ENCODE results near the gene VPS41.
"Not testable (repeated sequence)": the region's sequence is repeated elsewhere in the genome, so short reads cannot be mapped to it uniquely, and the experiment has no call there.

VPS41 gene

DNA sequence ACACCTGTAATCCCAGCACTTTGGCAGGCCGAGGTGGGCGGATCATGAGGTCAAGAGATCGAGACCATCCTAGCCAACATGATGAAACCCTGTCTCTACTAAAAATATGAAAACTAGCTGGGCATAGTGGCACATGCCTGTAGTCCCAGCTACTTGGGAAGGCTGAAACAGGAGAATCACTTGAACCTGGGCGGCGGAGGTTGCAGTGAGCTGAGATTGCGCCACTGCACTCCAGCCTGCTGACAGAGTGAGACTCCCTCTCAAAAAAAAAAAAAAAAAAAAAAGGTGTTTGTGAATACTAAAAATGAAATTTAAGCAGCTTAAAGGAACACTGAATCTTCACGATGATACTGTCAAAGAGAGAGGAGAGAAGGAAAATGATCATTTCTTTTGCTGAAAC lies 54.0 kb downstream of the VPS41 start:
- not testable (repeated sequence) for DNase-seq (ENCODE audit: low spot score)

DNA sequence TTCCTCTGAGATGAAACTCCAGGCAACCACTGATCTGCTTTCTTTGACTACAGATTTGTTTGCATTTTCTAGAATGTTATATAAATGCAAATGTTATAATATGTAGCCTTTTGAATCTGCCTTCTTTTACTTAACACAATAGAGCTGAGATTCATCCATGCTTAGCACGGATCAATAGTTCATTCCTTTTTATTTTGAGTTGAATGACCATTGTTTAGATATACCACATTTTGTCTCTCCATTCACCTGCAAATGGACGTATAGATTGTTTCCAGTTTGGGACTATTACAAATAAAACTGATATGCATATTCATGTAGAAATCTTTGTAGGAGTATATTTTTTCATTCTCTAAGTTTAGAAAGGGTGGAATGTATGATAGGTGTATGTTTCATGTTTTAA lies 57.7 kb downstream of the VPS41 start:
- no peak for DNase-seq (ENCODE audit: low spot score)

DNA sequence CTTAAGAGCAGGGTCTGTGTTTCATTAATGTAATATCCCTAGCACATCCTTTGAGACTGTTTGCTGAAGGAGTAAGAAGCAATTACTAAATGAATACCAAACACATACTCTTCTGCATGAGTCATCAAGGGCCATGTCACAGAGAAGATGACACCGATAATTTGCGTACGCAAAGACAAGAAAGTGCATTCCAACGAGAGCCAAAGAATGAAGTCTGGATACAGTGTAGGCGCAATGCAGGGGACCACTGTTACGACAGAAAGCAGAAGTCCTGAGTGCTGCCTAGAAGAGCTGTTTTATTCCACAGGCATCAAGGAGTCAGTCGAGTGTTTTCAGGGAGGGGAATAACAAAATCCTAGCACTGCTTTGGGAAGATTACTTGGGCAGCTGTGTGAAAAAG lies 62.7 kb downstream of the VPS41 start:
- no peak for DNase-seq (ENCODE audit: low spot score)

DNA sequence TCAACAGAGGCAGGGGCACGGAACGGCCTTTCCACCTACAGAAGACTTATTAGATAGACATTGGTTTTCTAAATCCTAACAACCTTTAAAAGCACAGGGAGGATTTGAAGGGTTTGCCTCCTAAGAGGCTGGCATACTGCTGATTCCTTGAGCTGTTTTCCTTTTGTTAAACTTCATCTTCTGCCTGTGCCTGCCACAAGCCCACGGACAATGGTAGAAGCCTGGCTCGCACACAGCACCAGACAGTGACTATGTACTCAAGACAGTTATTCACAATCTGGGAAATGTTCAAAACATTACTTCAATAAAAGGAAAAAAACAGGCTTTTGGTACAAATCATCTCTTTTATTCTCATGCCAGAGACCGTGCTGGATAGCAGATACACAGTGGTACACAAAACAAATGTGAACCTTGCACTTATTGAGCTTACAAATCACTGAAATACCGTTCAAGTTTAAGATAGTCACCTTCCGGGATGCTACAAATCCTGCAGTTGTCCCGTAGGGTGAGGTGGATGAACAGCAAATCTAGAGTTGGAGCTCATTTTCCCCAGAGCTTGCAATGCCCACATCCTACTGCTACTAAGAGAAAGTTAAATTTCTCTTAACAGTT lies 63.9 kb downstream of the VPS41 start:
- no peak for DNase-seq (ENCODE audit: low spot score)

DNA sequence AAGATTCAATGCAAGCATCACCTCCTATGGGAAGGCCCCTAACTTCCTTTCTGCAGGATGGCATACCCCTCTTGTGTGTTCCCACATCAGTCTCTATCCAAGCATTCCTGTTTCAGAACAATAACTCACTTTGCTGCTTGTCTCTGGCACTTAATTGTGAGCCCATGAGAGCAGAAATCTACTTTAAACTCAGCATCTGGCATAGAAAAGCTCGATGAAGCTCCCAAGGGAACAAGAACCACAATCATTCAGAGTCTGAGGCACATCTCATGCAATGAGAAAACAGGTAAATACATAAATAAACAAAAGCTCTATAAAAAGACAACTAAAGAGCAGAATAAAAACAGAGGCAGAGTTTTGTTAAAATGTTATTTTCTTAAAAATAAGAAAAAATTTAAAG lies 66.2 kb downstream of the VPS41 start:
- no peak for DNase-seq (ENCODE audit: low spot score)

DNA sequence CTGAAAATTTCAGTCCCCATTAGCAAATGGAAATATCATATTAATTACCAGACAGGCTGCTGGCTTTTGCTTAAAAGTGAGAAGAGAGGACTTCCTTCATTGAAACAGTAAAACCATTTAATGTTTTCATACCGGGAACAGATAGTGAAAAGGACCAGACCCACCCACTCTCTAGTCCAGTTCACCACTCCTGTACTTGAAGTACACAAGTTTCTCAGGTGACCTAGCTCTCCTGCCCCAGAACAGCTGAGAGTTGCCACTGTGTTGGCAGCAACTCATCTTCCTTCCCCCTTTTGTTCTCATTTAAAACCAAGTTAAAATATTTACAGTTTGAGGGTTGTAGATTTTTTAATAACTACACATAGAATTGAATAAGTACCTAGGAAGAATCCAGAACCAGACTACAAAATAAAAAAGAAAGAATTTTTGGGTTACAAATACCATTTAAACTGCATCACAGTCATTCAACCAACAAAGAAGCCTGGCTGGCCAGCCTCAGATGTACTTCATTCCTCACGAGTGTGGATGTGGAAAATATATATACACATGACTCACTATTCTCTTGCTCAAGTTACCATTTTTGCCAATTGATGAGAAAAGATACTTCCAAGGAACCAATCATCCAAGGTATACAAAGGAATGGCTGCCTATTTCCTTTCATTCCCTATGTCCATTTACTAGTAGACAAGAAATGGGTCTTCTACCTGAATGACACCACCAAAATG lies 68.1 kb downstream of the VPS41 start:
- no peak for DNase-seq (ENCODE audit: low spot score)

DNA sequence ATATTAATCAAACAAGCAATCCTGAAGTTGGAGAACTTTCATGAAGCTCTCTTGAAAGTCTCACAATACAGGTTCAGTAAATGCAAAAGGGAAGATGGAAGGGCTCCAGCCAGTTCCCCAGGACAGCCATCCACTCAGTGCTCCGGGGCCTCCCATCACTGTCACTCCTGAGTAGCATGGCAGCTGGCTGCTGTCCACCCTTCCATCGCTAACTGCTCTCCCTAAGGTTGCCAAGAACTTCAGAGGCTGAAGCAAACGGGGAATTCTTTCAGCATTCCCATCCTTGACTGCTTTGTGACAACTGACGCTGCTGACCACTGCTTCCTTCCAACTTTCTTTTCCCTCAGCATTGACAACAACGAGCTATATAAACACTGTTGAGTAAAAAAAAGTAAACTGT lies 69.1 kb downstream of the VPS41 start:
- no peak for DNase-seq (ENCODE audit: low spot score)

DNA sequence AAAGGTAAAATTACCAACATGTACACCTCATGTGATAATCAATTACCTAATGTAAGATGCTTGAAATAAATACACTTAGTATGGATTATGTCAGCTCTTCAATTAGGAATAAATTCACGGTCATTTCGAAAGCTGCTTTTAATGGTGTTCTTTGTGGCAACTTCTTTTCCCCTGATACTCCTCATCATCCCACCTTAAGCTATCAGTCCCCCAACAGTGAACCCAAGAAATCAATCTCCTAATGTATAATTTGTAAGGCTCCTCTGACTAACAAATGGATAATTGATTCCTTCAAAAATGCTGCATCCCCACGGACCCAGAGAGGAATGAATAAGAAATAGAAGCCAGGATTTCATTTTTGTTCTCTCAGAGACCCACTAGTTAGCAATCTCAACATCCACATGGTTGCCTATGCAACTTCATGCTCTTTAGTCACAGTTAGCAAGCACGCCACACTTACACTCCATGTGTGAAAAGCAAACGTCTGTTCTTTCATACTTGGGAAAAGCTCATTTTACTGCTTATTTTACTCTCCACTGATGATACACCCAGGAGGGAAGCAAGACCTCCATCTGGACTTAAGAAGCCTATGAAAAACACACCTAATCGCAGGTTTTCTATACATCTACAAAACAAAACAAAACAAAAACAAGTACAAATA lies 70.1 kb downstream of the VPS41 start:
- DNase-seq (ENCODE audit: low spot score), result no peak

DNA sequence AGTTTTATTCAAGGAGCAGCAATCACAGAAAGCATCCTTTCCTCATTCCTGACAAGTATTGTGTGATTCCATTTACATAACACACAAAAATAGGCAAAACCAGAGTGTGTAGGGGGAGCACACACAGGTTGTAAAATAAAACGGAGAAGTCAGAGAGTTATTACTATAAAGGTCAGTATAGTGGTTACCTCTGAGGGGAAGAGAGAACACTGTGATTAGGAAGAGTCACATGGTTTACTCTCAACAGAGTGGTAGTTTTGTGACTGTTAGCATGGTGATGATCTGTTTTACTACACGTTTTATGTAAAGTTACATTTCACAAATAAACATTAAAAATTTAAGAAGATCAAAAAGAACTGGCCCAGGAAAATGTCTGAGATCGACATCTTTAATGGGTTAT lies 74.6 kb downstream of the VPS41 start:
- DNase-seq (ENCODE audit: low spot score), result no peak

DNA sequence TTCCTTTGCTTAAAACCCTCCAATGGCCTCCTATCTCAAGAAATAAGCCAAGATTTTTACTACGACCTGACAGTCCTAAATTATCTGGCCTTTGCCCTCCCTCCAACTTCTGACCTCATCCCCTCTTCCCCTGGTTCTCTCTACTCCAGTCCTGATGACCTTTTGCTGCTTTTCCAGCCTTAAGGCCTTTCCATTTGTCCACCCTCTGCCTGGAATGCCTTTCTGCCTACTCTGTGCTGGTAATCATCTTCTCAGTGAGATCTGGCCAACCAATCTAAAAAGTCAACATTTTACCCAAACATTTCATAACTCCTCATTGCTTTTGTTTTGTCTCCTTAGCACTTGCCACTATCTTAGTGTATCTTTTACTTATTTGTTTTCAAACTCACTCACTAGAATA lies 75.7 kb downstream of the VPS41 start:
- no peak for DNase-seq (ENCODE audit: low spot score)

DNA sequence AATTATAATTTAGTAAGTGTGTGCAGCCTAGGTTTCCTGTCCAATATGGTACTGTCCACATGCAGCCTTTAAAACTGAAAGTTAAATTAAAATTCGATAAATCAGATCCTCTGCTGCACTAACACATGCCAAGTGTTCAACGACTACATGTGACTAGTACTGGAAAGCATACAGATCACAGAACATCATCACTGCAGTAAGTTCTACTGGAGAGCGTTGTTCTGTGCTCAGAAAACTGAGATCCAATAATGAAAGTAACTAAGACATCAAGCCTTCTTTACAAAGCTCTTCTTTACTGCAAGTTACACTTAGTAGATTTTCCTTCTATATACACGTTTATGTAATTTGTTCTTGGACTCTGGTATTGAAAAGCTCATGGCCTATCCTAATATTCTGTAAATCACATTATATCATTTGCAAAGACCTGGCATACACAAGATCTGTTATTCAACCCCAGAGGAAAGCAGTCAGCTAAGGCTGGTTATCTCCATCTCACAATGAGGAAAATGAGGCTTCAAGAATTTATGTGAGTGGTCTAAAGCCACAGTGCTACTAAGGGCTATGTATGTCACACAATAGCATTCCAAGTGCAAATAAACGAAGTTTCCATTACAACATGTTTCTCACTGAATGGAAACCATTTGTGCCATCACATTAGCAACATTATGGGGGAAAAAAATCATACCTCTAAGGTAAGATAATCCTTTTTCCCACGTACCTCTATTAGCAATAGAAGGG lies 77.6 kb downstream of the VPS41 start:
- DNase-seq (ENCODE audit: low spot score), result no peak

DNA sequence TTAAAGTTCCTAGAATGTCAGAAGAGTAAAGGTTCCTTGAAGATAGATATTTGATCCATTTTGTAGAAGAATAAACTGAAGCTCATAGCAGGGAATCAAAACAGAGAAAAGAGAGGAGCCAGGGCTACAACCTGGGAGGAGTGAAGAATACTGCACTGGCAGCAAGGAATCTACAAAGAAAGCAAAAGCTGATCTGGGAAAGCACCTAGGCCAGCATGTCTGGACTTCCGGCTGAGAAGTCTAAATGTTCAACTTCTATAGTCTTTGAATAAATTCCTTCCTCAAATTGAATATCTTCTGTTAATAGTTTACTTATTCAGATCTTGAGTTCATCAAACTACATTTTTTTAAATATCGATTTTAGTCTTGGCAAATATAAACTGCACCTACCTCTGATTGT lies 78.2 kb downstream of the VPS41 start:
- no peak for DNase-seq (ENCODE audit: low spot score)

DNA sequence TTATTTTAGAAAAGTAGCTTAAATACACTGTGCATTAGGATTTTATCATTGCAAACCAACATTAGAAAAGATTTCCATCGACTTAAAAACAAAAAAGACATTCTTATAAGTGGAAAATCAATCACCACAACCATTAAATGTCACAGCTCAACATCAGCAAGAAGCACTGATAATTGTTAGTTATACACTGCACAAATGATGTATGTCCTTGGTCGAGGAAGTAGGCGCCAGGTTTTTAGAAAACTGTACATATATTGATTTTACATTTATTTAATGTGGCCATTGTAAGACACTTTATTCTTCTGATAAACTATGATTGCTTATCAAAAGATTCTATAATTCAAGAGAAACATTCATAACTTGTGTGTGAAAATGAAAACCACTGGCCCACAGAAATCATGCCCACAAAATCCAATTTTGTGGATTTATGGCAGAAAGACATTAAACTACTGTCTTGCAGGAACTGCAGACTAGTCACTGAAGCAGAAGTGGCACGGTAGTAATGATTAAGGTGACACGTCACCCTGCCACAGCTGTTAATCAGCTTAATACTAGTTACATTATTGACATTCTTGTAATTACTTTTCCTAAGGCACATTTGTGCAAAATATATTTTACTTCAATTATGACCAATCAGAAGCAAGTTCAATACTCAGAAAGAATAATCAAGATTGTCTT lies 79.4 kb downstream of the VPS41 start:
- DNase-seq (ENCODE audit: low spot score), result no peak

DNA sequence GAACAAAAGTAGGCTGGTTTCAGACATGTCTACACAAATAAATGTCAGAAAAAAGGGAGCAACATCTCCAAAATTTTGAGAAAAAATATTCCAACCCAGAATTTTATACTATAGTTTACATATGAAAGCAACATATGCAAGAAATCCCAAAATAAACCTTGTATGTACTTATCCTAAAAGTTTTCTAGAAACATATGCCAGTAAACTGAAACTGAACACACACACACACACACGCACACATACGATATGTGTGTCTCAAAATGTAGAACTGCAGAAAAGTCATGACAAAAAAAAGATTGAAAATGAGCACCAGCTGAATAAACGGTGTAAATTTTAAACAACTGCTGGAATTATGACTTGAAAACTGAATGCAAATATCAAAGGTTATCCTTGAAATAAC lies 81.0 kb downstream of the VPS41 start:
- DNase-seq (ENCODE audit: low spot score), result no peak

DNA sequence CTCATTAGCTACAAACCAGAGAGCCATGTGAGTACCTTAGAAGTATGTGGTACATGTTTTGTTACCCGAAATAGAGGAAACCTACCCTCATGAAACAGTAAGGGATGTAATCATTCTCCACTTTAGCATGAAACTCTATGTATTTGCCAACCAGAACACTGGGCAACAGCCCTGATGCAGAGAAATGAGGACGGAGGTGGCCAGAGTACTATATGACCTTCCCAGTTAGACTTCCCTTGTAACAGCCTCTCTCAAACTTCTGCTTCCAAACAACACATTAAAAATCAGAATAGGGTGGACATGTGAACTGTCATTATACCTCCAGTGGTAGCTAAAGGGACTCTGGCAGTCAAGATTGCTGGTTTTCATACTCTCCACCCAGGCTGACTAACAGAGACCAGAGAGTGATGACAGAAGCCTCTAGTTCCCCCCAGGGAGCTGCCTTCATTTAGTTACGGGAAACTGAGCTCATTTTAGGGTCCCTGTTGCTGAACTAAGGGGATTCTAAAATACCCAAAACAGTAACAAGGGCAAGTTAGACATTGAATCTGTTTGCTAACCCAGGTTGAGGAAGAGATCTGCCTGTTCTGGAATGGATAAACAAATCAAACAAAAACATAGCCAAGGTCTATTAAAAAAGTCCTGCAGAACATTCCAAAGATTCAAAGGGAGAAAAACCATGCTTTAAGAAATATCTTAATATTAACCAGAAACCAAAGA lies 83.1 kb downstream of the VPS41 start:
- DNase-seq (ENCODE audit: low spot score), result no peak

DNA sequence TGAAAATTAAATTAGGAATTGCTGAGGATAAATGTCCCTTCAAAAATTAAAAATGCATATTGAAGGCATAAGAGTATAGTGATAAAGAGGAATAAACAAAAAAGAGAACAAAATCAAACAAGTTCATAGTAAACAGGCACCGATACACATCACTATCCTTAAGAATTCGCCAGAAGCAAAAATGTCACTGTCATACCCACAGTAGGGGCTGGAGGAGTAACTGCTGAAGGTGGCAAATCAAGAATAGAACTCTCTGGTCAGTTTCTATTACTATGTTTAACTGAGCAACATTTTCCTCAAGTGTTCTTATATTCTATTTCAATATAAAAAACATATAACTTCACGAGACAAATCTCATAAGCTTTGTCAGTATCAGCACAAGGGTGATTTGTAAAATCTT lies 84.0 kb downstream of the VPS41 start:
- no peak for DNase-seq (ENCODE audit: low spot score)

DNA sequence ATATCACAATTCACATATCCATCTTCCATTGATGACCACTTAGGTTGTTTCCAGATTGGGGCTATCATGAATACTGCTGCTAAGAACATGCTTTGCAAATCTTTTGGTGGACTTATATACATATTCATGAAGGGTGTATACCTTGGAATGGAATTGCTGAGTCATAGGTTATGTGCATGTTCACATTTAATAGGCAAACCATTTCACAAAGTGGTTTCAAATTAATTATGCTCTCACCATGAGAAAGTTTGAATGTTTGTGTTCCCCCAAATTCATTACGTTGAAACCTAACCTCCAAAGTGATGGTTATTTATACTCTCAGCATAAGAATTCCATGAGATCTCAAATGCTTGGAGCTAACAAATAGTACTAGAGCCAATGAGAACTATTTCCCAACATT lies 86.4 kb downstream of the VPS41 start:
- no peak for DNase-seq (ENCODE audit: low spot score)

DNA sequence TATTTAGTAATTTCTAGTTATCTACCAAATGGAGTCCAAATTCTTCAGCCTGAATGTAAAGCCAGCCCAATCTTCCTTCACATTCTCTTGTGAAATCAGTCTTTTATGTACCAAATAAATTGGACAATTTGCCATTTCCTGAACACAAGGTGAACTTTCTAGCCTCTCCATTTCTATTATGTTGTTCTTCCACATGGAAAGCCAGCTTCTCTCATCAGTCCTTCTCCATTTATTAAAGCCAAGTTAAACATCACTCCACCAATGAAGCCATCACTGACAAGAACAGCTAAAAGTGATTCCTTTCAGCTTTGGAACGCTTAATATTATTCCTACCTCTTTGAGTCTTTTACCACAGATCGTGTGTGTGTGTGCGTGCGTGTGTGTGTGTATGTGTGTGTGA lies 88.4 kb downstream of the VPS41 start:
- no peak for DNase-seq (ENCODE audit: low spot score)

DNA sequence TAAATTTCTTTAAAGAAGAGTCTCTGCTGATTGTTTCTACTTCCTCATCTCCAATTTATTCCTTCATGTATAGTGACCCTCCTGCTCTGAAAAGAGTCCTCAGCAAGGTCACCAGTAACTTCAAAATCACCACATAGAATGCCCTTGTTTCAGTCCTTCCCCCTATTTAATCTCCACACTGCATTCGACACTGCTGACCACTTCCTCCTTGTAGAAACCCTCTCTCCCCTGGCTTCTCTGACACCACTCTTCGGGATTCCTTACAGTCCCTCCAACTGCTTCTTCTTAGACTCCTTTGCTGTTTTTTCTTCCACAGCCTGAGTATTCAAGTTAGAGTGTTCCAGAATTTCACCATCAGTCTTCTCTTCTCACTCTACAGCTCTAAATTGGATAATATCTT lies 89.5 kb downstream of the VPS41 start:
- no peak for DNase-seq (ENCODE audit: low spot score)

DNA sequence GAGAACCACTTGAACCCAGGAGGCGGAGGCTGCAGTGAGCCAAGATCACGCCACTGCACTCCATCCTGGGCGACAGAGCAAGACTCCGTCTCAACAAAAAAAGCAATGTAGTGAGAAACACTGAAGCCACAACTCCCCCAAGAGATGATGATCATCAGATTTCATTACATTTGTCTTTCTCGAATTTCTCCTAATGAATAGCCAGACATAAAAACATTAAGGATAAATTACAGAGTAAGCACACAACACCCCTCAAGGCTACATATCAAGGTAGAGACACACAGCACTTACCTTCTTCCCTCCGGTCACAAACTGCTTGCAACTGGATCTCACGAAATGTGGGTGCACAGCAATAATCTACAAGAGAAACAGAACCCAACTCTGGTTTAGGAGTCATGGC lies 91.5 kb downstream of the VPS41 start:
- DNase-seq (ENCODE audit: low spot score), result no peak

DNA sequence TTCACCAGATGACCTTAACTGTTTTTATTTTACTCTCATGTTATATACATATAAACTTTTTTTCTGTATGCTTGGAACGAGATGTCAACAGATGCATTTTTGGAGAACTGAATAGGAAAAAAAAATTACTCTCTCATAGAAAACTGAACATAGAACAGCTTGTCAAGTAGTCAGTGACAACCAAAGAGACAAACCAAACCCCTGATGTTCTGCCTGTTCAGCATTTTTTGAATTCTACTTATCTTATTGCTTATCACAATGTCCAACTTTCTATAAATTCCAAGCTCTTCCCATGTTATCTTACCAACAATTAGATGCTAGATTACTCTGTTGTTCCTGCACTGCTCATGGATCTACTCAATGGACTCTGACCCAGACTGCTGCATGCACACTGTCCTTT lies 95.2 kb downstream of the VPS41 start:
- DNase-seq (ENCODE audit: low spot score), result no peak

DNA sequence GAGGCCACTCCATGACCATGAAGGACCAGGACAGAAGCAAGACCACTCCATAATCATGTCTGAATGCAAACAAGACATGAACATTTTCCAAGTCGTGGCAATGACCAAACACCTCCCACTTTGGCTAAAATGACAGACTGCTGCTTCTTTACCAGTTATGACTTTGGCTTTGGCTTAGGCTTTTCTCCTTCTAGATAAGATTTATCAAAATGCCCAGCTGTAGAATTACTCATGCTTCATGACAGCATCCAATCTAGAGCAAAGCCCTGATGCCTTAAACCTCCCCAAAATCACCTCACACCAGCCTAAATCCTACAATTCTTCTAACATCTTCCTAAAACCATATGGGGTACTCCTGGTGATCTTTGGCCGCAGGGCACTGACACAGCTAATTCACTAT lies 102.1 kb downstream of the VPS41 start:
- DNase-seq (ENCODE audit: low spot score), result no peak

Measured in left forelimb (tissue), 1 donor.